ENCODE results near the gene TMEM45B.
A peak's percentile ranks its signal among the peaks of the same experiment; 100 is the strongest.
"Not testable (repeated sequence)": the region's sequence is repeated elsewhere in the genome, so short reads cannot be mapped to it uniquely, and the experiment has no call there.

TMEM45B gene

DNA sequence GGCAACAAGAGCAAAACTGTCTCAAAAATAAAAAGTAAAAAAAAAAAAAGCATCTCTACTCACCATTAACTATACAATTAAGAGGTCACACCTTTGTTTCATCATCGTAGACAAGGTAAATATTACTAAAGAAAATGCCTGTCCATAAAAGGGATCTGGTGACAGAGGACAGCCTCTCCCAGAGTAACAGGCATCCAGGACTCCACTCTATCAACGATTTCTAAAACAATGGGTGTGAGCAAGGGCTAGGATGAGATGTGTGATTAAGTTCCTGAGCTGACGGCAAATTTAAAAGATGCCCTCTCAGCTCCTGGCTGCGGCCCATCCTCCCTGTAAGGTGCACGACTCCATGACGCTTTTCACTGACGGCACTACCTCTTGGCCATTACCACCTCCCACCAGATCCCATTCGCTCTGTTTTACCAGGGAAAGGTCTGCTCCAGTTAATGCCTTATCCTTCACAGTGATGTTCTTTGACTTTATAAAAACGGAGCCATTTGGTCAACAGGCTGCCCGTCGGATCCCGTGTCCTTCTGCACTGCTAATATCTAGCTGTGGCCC is 2.3 kb upstream of the TMEM45B start:
- no peak for DNase-seq

DNA sequence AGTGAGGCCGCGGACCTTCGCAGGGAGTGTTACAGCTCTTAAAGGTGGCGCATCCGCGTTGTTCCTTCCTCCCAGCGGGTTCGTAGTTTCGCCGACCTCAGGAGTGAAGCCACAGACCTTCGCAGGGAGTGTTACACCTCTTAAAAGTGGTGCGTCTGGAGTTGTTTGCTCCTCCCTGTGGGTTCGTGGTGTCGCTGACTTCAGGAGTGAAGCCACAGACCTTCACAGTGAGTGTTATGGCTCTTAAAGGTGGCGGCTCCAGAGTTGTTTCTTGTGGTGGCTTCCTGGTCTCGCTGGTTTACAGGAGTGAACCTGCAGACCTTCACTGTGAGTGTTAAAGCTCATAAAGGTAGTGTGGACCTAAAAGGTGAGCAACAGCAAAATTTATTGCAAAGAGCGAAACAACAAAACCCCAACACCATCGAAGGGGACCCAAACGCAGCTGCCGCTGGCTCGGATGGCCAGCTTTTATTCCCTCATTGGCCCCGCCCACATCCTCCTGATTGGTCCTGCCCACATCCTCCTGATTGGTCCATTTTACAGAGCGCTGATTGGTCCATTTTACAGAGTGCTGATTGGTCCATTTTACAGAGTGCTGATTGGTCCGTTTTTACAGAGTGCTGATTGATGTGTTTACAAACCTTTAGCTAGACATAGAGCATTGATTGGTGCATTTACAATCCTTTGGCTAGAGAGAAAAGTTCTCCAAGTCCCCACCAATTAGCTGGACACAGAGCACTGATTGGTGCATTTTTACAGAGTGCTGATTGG is 1.2 kb upstream of the TMEM45B start:
- peak; percentile 79 for DNase-seq

DNA sequence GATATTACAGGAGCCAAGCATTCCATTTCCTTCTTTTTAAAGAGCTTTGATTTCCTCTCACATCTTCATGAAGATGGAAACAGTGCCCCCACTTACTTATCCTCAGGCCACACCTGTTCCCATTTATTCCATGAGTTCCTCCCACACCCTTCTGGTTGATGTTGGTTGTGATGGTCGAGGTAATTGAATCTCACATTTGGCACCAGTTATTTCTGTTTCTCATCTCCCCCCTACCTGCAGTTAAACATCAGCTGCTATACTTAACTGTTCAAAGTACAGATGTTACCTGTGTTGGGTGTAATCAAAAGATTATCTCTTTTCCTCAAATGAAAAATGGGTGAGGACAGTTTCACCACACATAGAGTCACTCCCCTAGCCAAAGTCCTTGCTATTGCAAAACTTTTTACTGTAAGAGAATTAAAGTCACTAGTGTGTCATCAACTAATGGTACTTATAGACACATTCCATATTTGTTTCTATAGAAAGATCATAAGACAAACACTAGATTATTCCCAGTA is 1.9 kb downstream of the TMEM45B start:
- no peak for DNase-seq

DNA sequence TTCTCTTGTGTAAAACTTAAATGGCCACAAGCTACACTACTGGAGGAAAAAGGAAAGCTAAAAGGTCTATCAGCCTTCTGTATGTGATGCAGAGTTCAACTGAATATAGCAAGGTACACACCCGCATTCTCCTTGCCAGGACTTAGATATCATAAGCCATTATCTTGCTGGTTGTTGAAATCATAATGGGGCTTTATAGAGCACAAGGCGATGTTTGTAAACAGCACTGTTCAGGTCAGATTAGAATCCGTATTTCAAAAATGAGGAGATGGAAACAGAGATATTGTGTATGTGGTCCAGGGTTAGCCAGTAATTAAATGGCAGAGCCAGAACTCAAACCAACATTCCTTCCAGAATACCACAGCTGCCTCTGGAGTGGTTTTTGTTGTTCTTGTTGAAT is 2.6 kb downstream of the TMEM45B start:
- not testable (repeated sequence) for DNase-seq

DNA sequence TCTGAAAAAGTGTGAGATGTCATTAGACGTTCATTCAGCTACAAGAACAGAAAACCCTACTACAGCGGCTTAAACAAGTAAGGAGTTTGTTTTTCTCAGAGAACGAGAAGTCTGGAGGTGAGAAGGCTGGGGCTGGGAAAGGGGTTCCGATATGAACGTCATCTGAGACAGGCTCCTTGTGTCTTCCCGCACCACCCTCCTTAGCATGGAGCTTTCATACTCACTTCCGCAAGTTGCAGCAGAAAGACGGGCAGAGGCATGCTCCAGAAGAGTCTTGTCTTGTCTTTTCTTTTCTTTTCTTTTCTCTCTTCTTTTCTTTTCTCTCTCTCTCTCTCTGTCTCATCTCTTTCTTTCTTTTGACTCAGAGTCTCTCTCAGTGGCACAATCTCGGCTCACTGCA is 3.6 kb downstream of the TMEM45B start:
- no peak for DNase-seq

DNA sequence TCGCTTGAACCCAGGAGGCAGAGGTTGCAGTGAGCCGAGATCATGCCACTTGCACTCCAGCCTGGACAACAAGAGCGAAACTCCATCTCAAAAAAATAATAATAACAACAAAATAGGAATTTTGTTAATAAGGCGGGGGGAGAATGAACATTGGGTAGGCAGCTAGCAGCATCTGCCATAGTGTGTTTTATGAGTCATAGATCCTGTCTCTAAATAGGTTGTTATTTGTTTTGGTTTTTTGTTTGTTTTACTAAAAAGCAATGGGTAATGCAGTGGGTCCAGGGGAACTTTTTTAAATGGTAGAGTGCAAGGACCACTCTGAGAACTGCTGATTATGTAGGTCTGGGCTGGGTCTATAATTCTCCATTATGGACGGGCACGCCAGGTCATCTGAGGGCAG is 4.6 kb downstream of the TMEM45B start:
- DNase-seq = not testable (repeated sequence)

DNA sequence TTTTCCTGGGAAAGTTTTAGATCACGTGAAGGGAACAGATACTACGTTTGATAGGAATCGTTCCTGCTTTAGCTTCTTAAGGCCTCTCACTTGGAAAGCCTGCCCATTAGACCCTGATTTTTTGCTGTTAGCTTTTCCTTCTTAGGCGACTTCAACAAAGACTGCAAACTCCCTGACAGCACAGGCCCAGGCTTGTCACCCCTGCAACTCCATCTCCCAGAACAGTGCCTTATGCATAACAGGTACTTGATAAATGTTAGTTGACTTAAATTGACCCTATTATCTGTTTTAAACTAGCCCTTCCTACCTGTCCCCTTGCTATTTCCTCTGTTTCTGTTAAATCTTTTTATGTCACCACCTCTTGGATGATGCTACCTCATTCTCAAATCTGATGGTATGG is 7.6 kb downstream of the TMEM45B start:
- DNase-seq = not testable (repeated sequence)

DNA sequence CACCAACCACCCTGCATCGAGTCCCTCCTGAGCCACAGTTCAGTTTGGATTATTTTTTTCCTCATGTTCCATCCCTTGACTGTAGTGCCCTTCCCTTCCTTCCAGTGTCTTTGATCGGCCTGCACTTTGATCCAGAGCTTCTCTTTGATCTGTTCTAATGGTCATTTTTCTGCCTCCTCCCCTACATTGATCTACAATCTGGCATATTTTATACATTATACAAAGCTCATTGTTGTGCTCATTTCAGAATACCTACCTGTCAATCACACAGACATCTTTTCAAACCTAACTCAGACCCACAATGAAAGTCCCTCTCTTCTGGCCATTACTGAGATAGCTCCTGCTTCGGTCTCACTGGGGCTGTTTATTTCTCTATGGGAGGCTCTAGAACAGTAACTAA is 8.2 kb downstream of the TMEM45B start:
- not testable (repeated sequence) for DNase-seq

DNA sequence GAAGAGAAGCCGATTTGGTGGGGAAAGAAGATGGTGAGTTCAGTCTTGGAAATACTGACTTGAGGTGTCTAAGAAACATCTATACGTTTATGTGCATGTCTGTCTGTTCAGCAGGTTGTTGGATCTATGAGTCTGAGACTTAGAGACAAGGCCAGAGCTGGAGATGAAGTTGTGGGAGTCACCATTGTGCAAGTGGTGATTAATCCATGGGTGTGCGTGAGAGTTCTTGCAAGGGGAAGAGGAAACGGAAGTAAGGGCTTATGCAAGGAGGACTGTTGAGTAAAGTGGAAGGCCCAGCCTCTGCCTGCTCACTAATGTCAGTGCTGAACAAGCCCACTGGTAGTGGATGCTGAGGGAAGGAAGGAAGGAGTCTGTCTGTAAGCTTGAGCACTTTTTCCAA is 9.7 kb downstream of the TMEM45B start:
- DNase-seq = no peak

DNA sequence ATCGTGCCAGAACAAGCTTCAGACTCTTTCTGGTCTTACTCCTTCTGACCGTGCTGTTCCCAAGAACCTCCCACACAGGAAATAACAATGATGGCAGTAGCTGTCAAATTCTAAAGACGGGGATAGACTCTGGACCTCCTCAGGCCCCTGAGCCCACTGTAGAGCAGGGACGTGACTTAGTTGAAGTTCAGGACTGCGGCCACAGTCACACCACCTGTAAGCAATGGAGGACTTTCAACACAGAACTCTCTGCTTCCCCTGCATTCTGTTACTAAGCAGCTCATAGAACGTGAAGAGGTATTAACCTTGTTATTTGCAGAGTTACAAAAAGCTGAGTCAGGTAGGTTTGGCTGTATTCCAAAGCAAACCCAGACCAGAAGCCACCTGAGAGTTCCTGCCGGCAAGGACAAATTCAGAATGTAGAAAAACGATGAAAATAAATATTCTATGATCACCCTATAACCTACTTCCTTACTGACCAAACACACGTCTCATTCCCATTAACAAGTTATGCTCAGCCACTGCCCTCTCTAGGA is 12.7 kb downstream of the TMEM45B start:
- DNase-seq = no peak

DNA sequence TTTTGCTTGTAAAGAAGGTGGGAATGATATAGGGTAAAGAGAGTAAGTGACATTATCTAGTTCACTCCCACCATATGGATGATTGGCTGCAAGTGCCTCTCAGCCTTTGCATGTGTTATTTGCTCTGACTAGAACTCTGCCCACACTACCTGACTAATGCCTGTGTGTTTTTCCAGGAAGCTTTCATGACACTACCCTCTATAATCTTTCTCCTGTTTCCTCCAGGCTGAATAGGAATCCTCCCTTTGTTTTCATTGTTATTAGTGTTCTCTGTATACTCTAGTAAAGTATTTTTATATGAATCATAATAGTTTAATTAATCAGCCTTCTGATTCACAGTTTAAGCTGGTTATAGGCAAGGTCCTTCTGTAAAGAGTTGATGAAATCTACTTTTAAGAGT is 13.8 kb downstream of the TMEM45B start:
- not testable (repeated sequence) for DNase-seq

DNA sequence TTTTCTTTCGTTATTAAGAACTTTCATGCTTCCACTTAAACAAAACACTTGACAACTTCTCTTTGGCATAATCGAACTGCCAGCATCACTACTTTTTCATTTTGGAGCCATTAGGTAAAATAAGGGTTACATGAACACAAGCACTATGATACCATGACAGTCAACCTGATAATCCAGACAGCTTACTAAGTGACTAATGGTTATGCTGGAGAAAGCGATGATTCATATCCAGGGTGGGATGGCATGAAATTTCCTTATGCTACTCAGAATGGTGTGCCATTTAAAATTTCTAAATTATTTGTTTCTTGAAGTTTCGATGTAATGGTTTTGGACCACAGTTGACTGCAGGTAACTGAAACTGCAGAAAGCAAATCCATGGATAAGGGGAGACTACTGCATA is 15.6 kb downstream of the TMEM45B start:
- not testable (repeated sequence) for DNase-seq

DNA sequence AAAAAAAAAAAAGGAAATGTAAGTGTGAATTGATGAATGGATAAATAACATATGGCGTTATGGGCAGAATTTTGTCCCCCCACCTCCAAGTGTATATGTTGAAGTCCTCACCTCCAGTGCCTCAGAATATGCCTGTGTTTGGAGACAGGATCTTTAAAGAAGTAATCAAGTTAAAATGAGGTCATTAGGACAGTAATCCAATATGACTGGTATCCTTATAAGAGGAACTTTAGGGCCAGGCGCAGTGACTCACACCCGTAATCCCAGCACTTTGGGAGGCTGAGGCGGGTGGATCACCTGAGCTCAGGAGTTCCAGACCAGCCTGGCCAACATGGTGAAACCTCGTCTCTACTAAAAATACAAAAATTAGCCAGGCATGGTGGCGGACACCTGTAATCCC is 17.6 kb downstream of the TMEM45B start:
- DNase-seq = not testable (repeated sequence)

DNA sequence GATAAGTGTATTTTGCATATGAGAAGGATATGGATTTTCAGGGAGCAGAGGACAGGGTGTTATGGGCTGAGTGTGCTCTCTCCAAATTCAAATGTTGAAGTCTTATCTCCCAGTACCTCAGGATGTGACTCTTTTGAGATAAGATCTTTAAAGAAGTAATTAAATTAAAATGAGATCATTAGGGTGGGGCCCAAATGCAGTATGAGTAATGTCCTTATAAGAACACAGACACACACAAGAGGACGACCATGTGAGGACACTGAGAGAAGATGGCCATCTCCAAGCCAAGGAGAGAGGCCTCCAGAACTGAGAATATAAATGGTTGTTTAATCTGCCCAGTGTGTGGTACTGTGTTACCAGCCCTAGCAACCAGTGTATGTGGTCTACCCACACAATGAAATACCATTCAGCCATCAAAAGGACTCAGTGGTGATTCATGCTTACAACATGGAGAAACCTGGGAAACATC is 20.8 kb downstream of the TMEM45B start:
- not testable (repeated sequence) for DNase-seq

DNA sequence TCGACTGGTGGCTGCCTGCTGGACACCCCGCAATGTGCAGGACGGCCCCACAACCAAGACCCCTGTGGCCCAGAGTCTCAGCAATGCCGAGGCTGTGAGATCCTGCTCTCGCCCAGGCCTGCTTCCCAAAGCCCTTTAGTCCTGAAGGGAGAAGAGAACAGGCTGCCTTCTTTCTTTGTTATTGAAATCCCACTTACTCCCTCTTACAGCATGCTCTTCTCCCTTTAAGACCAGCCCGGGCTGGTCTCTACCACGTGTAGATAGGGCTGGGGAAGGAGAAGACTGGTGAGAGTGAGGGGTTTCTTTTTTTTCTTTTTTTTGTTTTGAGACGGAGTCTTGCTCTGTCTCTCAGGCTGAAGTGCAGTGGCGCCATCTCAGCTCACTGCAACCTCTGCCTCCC is 21.3 kb downstream of the TMEM45B start:
- DNase-seq = no peak

DNA sequence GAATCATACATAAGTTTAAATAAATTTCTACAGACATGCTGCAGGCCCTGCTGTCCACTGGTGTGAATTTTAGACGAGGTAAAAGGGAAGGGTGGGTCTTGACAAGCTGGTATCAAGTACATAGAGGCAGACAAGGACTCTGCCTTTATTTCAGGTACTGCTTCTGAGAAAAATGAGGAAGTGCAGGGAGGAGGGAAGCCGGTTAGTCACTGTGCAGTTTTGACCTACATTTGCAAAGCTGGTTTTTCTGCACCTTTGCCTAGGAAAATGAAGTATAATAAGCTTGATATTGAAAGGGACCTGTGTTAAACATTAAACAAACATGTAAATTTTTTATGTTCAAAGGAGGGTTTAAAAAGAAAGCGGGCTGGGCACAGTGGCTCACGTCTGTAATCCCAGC is 24.6 kb downstream of the TMEM45B start:
- no peak for DNase-seq

DNA sequence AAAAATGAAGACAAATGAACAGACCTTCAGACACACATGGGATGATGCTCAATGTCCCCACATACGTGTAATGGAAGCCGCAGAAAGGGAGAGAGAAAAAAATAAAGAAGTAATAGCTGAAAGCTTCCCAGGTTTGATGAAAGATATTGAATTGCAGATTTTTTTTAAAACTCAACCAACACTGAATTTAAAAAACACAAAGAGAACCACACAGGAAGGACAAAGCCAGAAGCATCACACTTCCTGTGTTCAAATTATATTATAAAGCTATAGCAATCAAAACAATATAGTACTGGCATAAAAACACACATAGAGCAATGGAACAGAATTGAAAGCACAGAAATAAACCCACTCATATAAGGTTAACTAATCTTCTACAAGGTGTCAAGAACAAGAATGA is 26.5 kb downstream of the TMEM45B start:
- no peak for DNase-seq

DNA sequence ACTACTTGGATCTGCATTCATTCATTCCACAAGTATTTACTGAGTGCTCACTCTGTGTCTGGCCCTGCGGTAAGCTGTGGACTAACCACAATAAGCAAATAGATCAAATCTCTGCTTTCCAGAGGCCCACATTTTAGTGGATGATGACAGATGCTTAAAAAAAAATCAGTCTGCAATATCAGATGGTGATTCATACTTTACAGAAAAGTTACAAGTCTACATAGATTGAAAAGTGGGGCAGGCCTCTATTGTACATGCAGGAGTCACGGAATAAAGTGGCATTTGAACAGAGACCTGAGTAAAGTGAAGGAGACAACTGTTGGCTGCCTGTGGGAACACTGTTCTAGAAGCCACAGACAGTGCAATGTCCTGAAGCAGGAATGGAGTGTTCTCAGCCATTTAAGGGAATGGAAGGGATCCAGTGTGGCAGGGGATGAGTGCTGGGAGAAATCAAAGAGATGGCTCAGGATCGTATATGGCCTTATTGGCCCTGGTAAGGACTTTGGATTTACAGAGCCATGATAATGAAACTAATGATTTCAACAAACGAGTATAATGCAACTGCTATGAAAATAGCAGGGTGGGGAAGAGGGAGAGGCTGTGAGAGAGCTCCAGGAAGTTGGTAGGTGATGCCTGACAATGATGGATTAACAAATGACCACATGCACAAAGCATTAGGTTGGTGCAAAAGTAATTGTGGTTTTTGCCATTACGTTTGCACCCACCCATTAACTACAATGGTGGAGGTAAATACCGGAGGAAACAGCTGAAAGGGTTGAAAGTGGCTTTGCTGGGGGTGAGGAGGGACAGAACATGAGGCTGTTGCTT is 31.1 kb downstream of the TMEM45B start:
- no peak for DNase-seq

DNA sequence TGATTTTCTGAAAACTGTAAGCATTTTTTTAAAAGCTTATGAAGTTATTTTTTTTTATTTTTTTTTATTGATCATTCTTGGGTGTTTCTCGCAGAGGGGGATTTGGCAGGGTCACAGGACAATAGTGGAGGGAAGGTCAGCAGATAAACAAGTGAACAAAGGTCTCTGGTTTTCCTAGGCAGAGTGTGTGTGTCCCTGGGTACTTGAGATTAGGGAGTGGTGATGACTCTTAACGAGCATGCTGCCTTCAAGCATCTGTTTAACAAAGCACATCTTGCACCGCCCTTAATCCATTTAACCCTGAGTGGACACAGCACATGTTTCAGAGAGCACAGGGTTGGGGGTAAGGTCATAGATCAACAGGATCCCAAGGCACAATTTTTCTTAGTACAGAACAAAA is 31.7 kb downstream of the TMEM45B start:
- not testable (repeated sequence) for DNase-seq

DNA sequence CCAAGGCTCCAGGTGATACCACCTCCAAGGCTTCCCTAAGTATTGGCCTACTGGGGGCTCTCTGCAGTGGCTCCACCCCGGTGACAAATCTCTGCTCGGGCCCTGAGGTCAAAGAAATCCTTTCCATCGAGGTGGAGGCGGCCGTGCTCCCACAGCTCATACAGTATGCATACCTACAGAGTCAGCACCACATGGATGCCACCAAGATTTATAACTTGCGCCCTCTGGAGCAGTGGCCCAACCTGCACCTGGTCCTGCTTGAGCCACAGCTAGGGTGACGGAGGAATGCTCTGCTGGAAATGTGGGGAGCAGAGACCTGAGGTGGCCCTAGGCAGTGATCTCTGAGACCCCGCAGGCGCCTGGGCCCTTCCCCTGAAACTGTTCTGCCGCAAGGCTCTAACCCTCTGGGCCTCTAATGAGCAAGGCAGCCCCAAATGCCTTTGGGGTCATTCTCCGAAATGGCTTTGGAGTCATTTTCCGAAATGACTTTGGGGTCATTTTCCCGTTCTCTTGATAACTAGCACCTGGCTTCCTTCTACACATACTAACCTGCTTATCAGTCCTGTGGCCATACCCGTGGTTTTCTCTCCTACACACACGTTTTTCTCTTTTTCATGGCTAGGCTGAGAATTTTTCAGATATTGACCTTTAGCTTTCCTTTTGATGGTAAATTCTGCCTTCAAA is 33.9 kb downstream of the TMEM45B start:
- no peak for DNase-seq

DNA sequence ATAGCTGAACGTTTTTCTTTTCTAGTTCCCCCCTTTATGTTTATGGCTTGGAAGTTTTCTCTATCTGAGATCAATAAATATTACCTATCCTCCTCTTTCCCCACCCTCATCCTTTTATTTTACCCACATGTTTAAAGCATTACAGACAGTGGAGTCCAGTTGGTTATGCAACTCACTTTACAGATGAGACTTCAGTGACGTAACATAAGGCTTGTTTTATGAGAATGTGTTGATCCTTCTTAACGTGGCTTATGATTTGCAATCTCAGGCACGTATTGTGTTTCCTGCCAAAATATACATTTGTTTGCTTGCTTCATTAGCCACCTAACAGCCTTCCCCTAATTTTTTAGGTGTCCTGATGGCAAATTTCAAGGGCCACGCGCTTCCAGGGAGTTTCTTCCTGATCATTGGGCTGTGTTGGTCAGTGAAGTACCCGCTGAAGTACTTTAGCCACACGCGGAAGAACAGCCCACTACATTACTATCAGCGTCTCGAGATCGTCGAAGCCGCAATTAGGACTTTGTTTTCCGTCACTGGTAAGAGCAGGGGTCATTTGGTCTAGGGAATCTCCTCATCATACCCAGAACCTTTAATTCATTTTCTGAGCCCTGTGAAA is 36.6 kb downstream of the TMEM45B start:
- DNase-seq = no peak
